OCI-LY7 (cell line): ENCODE data around the gene FOXL1. TPM values are rescaled to one million over a fixed set of nuclear protein-coding genes. Genes with fewer than 3 reads are reported as not detected.

Experiments
- BruUV-seq: library from RNA; stranded (reverse); fragments of 400-500 nt; replicated peaks from 2 replicates; lab custom pipeline; 2021; lab: Mats Ljungman, UMichigan
- CTCF ChIA-PET: fragments of 300-600 bp; sonication (Branson Sonifier 250); formaldehyde crosslinking; loops from one replicate; lab custom pipeline; 2022; ENCODE audit warnings: antibody characterized with exemption; ENCODE audit not compliant: unreplicated experiment; lab: Charles Lee
- POLR2A ChIA-PET: fragments of 300-600 bp; sonication (Branson Sonifier 250); formaldehyde crosslinking; loops from one replicate; lab custom pipeline; 2022; ENCODE audit warnings: antibody characterized with exemption; lab: Charles Lee
- DNase-seq: peaks from one replicate; pipeline ENCODE4 v3.0.0-alpha.2; 2015; ENCODE audit warnings: low spot score
- H2AFZ ChIP-seq: fragments of 200-600 bp; sonication (generic), shearing (Covaris generic); 2 replicates; pipeline ENCODE4 v1.6.1; 2014; ENCODE audit warnings: mild to moderate bottlenecking, antibody characterized with exemption, low read length, moderate library complexity
- H3K27ac ChIP-seq: fragments of 200-600 bp; sonication (generic); 2 replicates; pipeline ENCODE4 v1.5.1; 2014; ENCODE audit warnings: mixed run types, low read depth, mild to moderate bottlenecking, moderate library complexity, low read length, inconsistent platforms; ENCODE audit not compliant: poor library complexity, severe bottlenecking
- H3K36me3 ChIP-seq: fragments of 200-600 bp; sonication (generic); 2 replicates; pipeline ENCODE4 v1.6.1; 2014; ENCODE audit warnings: mild to moderate bottlenecking, antibody characterized with exemption, low read length, moderate library complexity, mixed read lengths; ENCODE audit not compliant: insufficient read depth
- H3K4me1 ChIP-seq: fragments of 200-600 bp; sonication (generic); 2 replicates; pipeline ENCODE4 v1.5.1; 2014; ENCODE audit warnings: mild to moderate bottlenecking, low read length; ENCODE audit not compliant: insufficient read depth, poor library complexity, severe bottlenecking
- H3K4me2 ChIP-seq: fragments of 200-600 bp; sonication (generic); 2 replicates; pipeline ENCODE4 v1.6.1; 2014; ENCODE audit warnings: mild to moderate bottlenecking, low read length
- H3K4me3 ChIP-seq: fragments of 200-600 bp; sonication (generic); 2 replicates; pipeline ENCODE4 v1.5.1; 2014; ENCODE audit warnings: mild to moderate bottlenecking, low read depth, low read length; ENCODE audit not compliant: poor library complexity, severe bottlenecking
- H3K79me2 ChIP-seq: fragments of 200-600 bp; sonication (generic); 2 replicates; pipeline ENCODE4 v1.6.1; 2016; ENCODE audit warnings: low read depth, mild to moderate bottlenecking, low read length, moderate library complexity, mixed read lengths; ENCODE audit not compliant: insufficient read depth
- H3K9me2 ChIP-seq: fragments of 200-600 bp; sonication (generic); 2 replicates; pipeline ENCODE4 v1.6.1; 2016; ENCODE audit warnings: mild to moderate bottlenecking, low read length, mixed read lengths; ENCODE audit not compliant: insufficient read depth
- H3K9me3 ChIP-seq: fragments of 200-600 bp; sonication (generic); 2 replicates; pipeline ENCODE4 v1.6.1; 2014; ENCODE audit warnings: mild to moderate bottlenecking, mixed run types, low read length, mixed read lengths
- H4K20me1 ChIP-seq: fragments of 200-600 bp; sonication (generic); 2 replicates; pipeline ENCODE4 v1.6.1; 2014; ENCODE audit warnings: mild to moderate bottlenecking, antibody characterized with exemption, low read length, moderate library complexity, mixed read lengths; ENCODE audit not compliant: insufficient read depth
- CTCF ChIP-seq: fragments of 200-600 bp; sonication (generic); conservative IDR thresholded peaks from 2 replicates; pipeline ENCODE4 v1.5.1; 2014; ENCODE audit warnings: mild to moderate bottlenecking, antibody characterized with exemption, low read length, moderate library complexity, mixed read lengths
- EZH2phosphoT487 ChIP-seq: fragments of 200-600 bp; sonication (generic); IDR thresholded peaks from 2 replicates; pipeline ENCODE4 v1.6.1; 2018; ENCODE audit warnings: low read depth, borderline replicate concordance, mild to moderate bottlenecking, mixed run types, antibody characterized with exemption, low read length, moderate library complexity, mixed read lengths
- intact Hi-C: fragments of 100-400 bp; cut with micrococcal nuclease; formaldehyde crosslinking; loops from one replicate; pipeline ENCODE4 v1.10.0; 2022; ENCODE audit not compliant: unreplicated experiment
- total RNA-seq, 2 experiments: library from RNA; depleted of rRNA in 1 of 2; stranded (reverse); fragments of >200 nt in 1 of 2; shearing (Covaris generic) in 1 of 2; gene quantifications; 2 replicates each; pipeline ENCODE4 v1.2.3, GENCODE V29; 2014 to 2022

FOXL1 gene
- total RNA-seq, 2 experiments from 2014 or later: 1.7 to 1.8 TPM

- no peaks in the 10 kb centered on the region for H3K9me2 ChIP-seq
- intact Hi-C loops: no loop called here
- no peak overlapping the region for H3K4me2 ChIP-seq
- no peak overlapping the region for H3K4me3 ChIP-seq
- ChIA-PET POLR2A (no interaction called here), CTCF (no interaction called here)
- TF ChIP-seq EZH2phosphoT487 (no peak), CTCF (no peak)
- H3K4me1 ChIP-seq: peaks cover 11% of the 10 kb centered on the region
- H3K27ac ChIP-seq: no peak overlapping the region
- H3K36me3 ChIP-seq: no peaks in the 10 kb centered on the region
- no peaks in the 10 kb centered on the region for H3K79me2 ChIP-seq
- no peaks in the 10 kb centered on the region for H3K9me3 ChIP-seq
- DNase-seq: no peak
- BruUV-seq: no TSS peak
- H2AFZ ChIP-seq: no peak overlapping the region
- no peaks in the 10 kb centered on the region for H4K20me1 ChIP-seq
Observed at GRCh38 chr16:86578611-86579267, 390 bp downstream of the FOXL1 start.

GRCh38 chr16:86579268-86580062 is 1.1 kb downstream of the FOXL1 start:
- Histone ChIP-seq H3K9me3 (no peaks in the 10 kb centered on the region), H3K36me3 (no peaks in the 10 kb centered on the region), H3K4me3 (no peak overlapping the region), H3K4me2 (no peak overlapping the region), H3K27ac (no peak overlapping the region), H3K79me2 (no peaks in the 10 kb centered on the region), H4K20me1 (no peaks in the 10 kb centered on the region), H3K4me1 (peaks cover 11% of the 10 kb centered on the region), H2AFZ (no peak overlapping the region), H3K9me2 (no peaks in the 10 kb centered on the region)
- BruUV-seq: no TSS peak
- POLR2A ChIA-PET: no interaction called here
- no peak for DNase-seq
- intact Hi-C loops: no loop called here
- TF ChIP-seq CTCF (no peak), EZH2phosphoT487 (no peak)
- CTCF ChIA-PET: no interaction called here
